CD14-positive monocyte (primary cell): ENCODE data around the gene INSR. TPM values are rescaled to one million over a fixed set of nuclear protein-coding genes. Genes with fewer than 3 reads are reported as not detected.

ENCODE experiments used
- DNase-seq, 3 donors: peaks; one replicate each; pipeline ENCODE4 v3.0.0-alpha.2; 2011 to 2022
- H2AFZ ChIP-seq: 2 replicates; pipeline ENCODE4 v1.6.0; 2012; ENCODE audit warnings: mild to moderate bottlenecking, low read depth, low read length, inconsistent platforms; ENCODE audit not compliant: insufficient read depth, poor library complexity, severe bottlenecking
- H3K27ac ChIP-seq, 2 donors: 1 replicate in 1 of 2; 2 replicates in 1 of 2; pipeline ENCODE4 v1.5.1; 2012 to 2013; ENCODE audit warnings: low read length in 2 of 2, control low read depth in 1 of 2, inconsistent platforms in 1 of 2, low read depth in 1 of 2, mild to moderate bottlenecking in 1 of 2
- H3K27me3 ChIP-seq, 2 donors: one replicate each; pipeline versions ENCODE4 v1.6.0 to v1.6.1; 2011 to 2013; ENCODE audit warnings: low read length in 2 of 2; ENCODE audit not compliant: control insufficient read depth in 2 of 2, insufficient read depth in 2 of 2
- H3K36me3 ChIP-seq, 2 donors: replicated peaks in 1 of 2; 1 replicate in 1 of 2; 2 replicates in 1 of 2; pipeline versions ENCODE4 v1.5.1 to v1.6.1; 2012 to 2013; ENCODE audit warnings: low read length in 2 of 2, control low read depth in 1 of 2, inconsistent platforms in 1 of 2, mild to moderate bottlenecking in 1 of 2; ENCODE audit not compliant: insufficient read depth in 2 of 2, control insufficient read depth in 1 of 2
- H3K4me1 ChIP-seq, 2 donors: 1 replicate in 1 of 2; 2 replicates in 1 of 2; pipeline versions ENCODE4 v1.5.1 to v1.6.1; 2012 to 2013; ENCODE audit warnings: low read length in 2 of 2, control low read depth in 1 of 2, inconsistent platforms in 1 of 2, mild to moderate bottlenecking in 1 of 2, moderate library complexity in 1 of 2; ENCODE audit not compliant: insufficient read depth in 2 of 2, control insufficient read depth in 1 of 2
- H3K4me2 ChIP-seq: replicated peaks from 2 replicates; pipeline ENCODE3; 2012; ENCODE audit warnings: low read length, moderate library complexity, mild to moderate bottlenecking; ENCODE audit not compliant: poor library complexity, severe bottlenecking; ENCODE audit errors: extremely low read depth
- H3K4me3 ChIP-seq, 3 experiments: fragments of 200-600 bp in 1 of 3; sonication (generic) in 1 of 3; replicated peaks in 1 of 3; 1 replicate in 2 of 3; 2 replicates in 1 of 3; pipeline ENCODE4 v1.5.1; 2011 to 2013; ENCODE audit warnings: low read length in 3 of 3, mild to moderate bottlenecking in 3 of 3, control low read depth in 2 of 3, low read depth in 2 of 3, inconsistent platforms in 1 of 3, moderate library complexity in 1 of 3
- H3K79me2 ChIP-seq: 2 replicates; pipeline ENCODE4 v1.6.0; 2012; ENCODE audit warnings: mild to moderate bottlenecking, control low read depth, inconsistent platforms, low read length, moderate library complexity; ENCODE audit not compliant: insufficient read depth
- H3K9ac ChIP-seq: 2 replicates; pipeline ENCODE4 v1.6.0; 2017; ENCODE audit warnings: low read length, mild to moderate bottlenecking; ENCODE audit not compliant: insufficient read depth, poor library complexity, severe bottlenecking
- H3K9me3 ChIP-seq, 2 donors: replicated peaks in 1 of 2; 1 replicate in 1 of 2; 2 replicates in 1 of 2; pipeline versions ENCODE4 v1.5.1 to v1.6.1; 2012 to 2013; ENCODE audit warnings: low read length in 2 of 2, control low read depth in 1 of 2; ENCODE audit not compliant: control insufficient read depth in 1 of 2, insufficient read depth in 1 of 2
- H4K20me1 ChIP-seq: 2 replicates; pipeline ENCODE4 v1.6.0; 2012; ENCODE audit warnings: mild to moderate bottlenecking, low read length, control low read depth, moderate library complexity; ENCODE audit not compliant: insufficient read depth
- H3K27ac Mint-ChIP-seq, 7 donors: one replicate each; pipeline ENCODE4 v1.8.0; 2020; ENCODE audit warnings: mild to moderate bottlenecking in 7 of 7, mixed read lengths in 7 of 7, moderate library complexity in 6 of 7, inconsistent platforms in 2 of 7
- H3K27me3 Mint-ChIP-seq, 3 donors: one replicate each; pipeline ENCODE4 v1.8.0; 2021 to 2022; ENCODE audit warnings: low read depth in 3 of 3, mild to moderate bottlenecking in 3 of 3, mixed read lengths in 3 of 3, moderate library complexity in 3 of 3, inconsistent platforms in 1 of 3
- H3K36me3 Mint-ChIP-seq, 2 donors: one replicate each; pipeline ENCODE4 v1.8.0; 2020; ENCODE audit warnings: mixed read lengths in 2 of 2, inconsistent platforms in 1 of 2, mild to moderate bottlenecking in 1 of 2
- H3K4me1 Mint-ChIP-seq: one replicate; pipeline ENCODE4 v1.8.0; 2020; ENCODE audit warnings: mild to moderate bottlenecking, mixed read lengths
- H3K4me3 Mint-ChIP-seq, 2 donors: one replicate each; pipeline ENCODE4 v1.8.0; 2020; ENCODE audit warnings: mild to moderate bottlenecking in 2 of 2, mixed read lengths in 2 of 2, moderate library complexity in 1 of 2
- H3K9me3 Mint-ChIP-seq, 7 donors: one replicate each; pipeline ENCODE4 v1.8.0; 2020 to 2022; ENCODE audit warnings: mixed read lengths in 7 of 7, mild to moderate bottlenecking in 6 of 7, moderate library complexity in 6 of 7, inconsistent platforms in 2 of 7
- CTCF ChIP-seq: fragments of 200-600 bp; IDR thresholded peaks from one replicate; pipeline ENCODE4 v1.8.0; 2022; ENCODE audit warnings: antibody characterized with exemption, mild to moderate bottlenecking
- WGBS: methylation state at CpG from one replicate; pipeline ENCODE4 v1.1.5; 2013; ENCODE audit warnings: missing lambda C conversion rate; ENCODE audit not compliant: insufficient coverage; 5-methylcytosine and 5-hydroxymethylcytosine counted together
- intact Hi-C, 2 donors: fragments of 100-400 bp; cut with micrococcal nuclease; formaldehyde crosslinking; loops; one replicate each; pipeline versions ENCODE4 v1.15.0 to v1.15.1; 2023
- polyA plus RNA-seq, 3 donors: library from polyadenylated mRNA; depleted of rRNA in 1 of 3; unstranded in 2 of 3; stranded (reverse) in 1 of 3; fragments of 300-500 nt in 2 of 3; fragments of >200 nt in 1 of 3; fragmentation: Illumina TruSeq in 2 of 3; gene quantifications; 1 replicate in 2 of 3; 2 replicates in 1 of 3; pipeline ENCODE4 v1.2.3, GENCODE V29; 2012 to 2021

Gene INSR
- polyA plus RNA-seq, 3 donors, result 2.9 to 12.4 (median 3.4) TPM

- Histone ChIP-seq H3K27ac (no peak overlapping the region), H3K9ac (no peak overlapping the region), H3K4me3 (no peak overlapping the region), H3K4me2 (no peak overlapping the region), H2AFZ (no peak overlapping the region), H3K36me3 (no peaks in the 10 kb centered on the region), H3K4me1 (peaks cover 5 to 10% of the 10 kb centered on the region in 2 donors), H3K9me3 (no peaks in the 10 kb centered on the region), H4K20me1 (peaks cover 48% of the 10 kb centered on the region), H3K27me3 (no peaks in the 10 kb centered on the region), H3K79me2 (peaks cover 37% of the 10 kb centered on the region)
- peaks cover 0 to 1% (median 0%) of the 10 kb centered on the region in 3 donors for H3K27me3 Mint-ChIP-seq
- WGBS, result 40% methylated on average over 1 of the region's 6 CpGs
- H3K36me3 Mint-ChIP-seq, result peaks cover 0 to 11% of the 10 kb centered on the region in 2 donors
- H3K4me3 Mint-ChIP-seq, result no peak overlapping the region
- DNase-seq, result no peak
- H3K27ac Mint-ChIP-seq, result peak overlapping the region in 3 of 7 donors; percentile 1 to 68 (median 7)
- H3K9me3 Mint-ChIP-seq, result peaks cover 0 to 7% (median 0%) of the 10 kb centered on the region in 7 donors
- TF ChIP-seq CTCF, result no peak
- intact Hi-C loops, result no loop called here
- peaks cover 28% of the 10 kb centered on the region for H3K4me1 Mint-ChIP-seq
Observed at GRCh38 chr19:7217861-7218260, 76.4 kb downstream of the INSR start.

GRCh38 chr19:7216373-7216902 lies 77.8 kb downstream of the INSR start:
- no peak overlapping the region for H3K4me2 ChIP-seq
- no peaks in the 10 kb centered on the region for H3K9me3 ChIP-seq
- peaks cover 49% of the 10 kb centered on the region for H4K20me1 ChIP-seq
- Mint-ChIP-seq H3K9me3 (peaks cover 0 to 5% (median 0%) of the 10 kb centered on the region in 7 donors), H3K36me3 (peaks cover 0 to 14% of the 10 kb centered on the region in 2 donors), H3K27me3 (no peaks in the 10 kb centered on the region), H3K27ac (peak overlapping the region in 1 of 7 donors; percentile 55), H3K4me3 (no peak overlapping the region), H3K4me1 (peaks cover 29% of the 10 kb centered on the region)
- 92% methylated on average over 12 of the region's 15 CpGs for WGBS
- H3K4me1 ChIP-seq, result peaks cover 5 to 10% of the 10 kb centered on the region in 2 donors
- H3K36me3 ChIP-seq, result no peaks in the 10 kb centered on the region
- no peak for TF ChIP-seq CTCF
- no peak overlapping the region for H3K27ac ChIP-seq
- DNase-seq, result no peak
- no peak overlapping the region for H3K9ac ChIP-seq
- no peak overlapping the region for H3K4me3 ChIP-seq
- H3K27me3 ChIP-seq, result no peaks in the 10 kb centered on the region
- peaks cover 33% of the 10 kb centered on the region for H3K79me2 ChIP-seq
- intact Hi-C loops, result no loop called here
- no peak overlapping the region for H2AFZ ChIP-seq
